HL-60 (cell line): ENCODE data around the gene KATNB1.
"Not testable (repeated sequence)": the region's sequence is repeated elsewhere in the genome, so short reads cannot be mapped to it uniquely, and the experiment has no call there.

ENCODE experiments used
- POLR2AphosphoS5 ChIP-seq: IDR thresholded peaks from 2 replicates; pipeline ENCODE4 v1.6.1; 2012; ENCODE audit warnings: low read depth
- SPI1 ChIP-seq: IDR thresholded peaks from 2 replicates; pipeline ENCODE4 v1.6.1; 2012; ENCODE audit warnings: low read depth, mild to moderate bottlenecking, borderline replicate concordance
- TF ChIP-seq, protein P1 (sequence below): IDR thresholded peaks from one replicate; pipeline ENCODE4 v1.5.1; 2011; ENCODE audit warnings: low read length, control low read depth, inconsistent platforms; ENCODE audit not compliant: insufficient read depth
- TF ChIP-seq, protein P2 (sequence below): IDR thresholded peaks from 2 replicates; pipeline ENCODE4 v1.6.1; 2012; ENCODE audit warnings: low read depth; ENCODE audit not compliant: insufficient replicate concordance

DNA sequence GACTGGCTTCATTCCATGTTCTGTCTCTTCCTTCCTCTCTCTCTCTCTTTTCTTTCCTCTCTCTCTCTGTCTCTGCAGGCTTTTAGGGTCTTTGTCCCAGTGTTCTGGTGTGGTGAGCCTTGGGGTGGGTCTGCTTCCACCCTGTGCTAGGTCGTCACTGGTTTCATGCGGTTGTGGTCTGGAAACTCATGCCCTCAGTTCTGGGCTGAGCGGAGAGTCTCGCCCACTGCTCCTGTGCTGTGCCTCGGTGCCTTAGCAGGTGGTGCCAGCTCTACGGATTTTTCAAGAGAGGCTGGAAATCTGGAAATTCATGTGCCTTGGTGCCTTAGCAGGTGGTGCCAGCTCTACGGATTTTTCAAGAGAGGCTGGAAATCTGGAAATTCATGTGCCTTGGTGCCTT lies 10.7 kb downstream of the KATNB1 start:
- TF ChIP-seq, protein P1, sequence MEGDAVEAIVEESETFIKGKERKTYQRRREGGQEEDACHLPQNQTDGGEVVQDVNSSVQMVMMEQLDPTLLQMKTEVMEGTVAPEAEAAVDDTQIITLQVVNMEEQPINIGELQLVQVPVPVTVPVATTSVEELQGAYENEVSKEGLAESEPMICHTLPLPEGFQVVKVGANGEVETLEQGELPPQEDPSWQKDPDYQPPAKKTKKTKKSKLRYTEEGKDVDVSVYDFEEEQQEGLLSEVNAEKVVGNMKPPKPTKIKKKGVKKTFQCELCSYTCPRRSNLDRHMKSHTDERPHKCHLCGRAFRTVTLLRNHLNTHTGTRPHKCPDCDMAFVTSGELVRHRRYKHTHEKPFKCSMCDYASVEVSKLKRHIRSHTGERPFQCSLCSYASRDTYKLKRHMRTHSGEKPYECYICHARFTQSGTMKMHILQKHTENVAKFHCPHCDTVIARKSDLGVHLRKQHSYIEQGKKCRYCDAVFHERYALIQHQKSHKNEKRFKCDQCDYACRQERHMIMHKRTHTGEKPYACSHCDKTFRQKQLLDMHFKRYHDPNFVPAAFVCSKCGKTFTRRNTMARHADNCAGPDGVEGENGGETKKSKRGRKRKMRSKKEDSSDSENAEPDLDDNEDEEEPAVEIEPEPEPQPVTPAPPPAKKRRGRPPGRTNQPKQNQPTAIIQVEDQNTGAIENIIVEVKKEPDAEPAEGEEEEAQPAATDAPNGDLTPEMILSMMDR, result not testable (repeated sequence)
- TF ChIP-seq POLR2AphosphoS5, SPI1: not testable (repeated sequence)
- TF ChIP-seq, protein P2, sequence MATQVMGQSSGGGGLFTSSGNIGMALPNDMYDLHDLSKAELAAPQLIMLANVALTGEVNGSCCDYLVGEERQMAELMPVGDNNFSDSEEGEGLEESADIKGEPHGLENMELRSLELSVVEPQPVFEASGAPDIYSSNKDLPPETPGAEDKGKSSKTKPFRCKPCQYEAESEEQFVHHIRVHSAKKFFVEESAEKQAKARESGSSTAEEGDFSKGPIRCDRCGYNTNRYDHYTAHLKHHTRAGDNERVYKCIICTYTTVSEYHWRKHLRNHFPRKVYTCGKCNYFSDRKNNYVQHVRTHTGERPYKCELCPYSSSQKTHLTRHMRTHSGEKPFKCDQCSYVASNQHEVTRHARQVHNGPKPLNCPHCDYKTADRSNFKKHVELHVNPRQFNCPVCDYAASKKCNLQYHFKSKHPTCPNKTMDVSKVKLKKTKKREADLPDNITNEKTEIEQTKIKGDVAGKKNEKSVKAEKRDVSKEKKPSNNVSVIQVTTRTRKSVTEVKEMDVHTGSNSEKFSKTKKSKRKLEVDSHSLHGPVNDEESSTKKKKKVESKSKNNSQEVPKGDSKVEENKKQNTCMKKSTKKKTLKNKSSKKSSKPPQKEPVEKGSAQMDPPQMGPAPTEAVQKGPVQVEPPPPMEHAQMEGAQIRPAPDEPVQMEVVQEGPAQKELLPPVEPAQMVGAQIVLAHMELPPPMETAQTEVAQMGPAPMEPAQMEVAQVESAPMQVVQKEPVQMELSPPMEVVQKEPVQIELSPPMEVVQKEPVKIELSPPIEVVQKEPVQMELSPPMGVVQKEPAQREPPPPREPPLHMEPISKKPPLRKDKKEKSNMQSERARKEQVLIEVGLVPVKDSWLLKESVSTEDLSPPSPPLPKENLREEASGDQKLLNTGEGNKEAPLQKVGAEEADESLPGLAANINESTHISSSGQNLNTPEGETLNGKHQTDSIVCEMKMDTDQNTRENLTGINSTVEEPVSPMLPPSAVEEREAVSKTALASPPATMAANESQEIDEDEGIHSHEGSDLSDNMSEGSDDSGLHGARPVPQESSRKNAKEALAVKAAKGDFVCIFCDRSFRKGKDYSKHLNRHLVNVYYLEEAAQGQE, result not testable (repeated sequence)
